GM12878 (cell line): ENCODE results near the gene PAQR5. TPM values are rescaled to one million over a fixed set of nuclear protein-coding genes. Genes with fewer than 3 reads are reported as not detected.

Source experiments
- ATAC-seq: fragments of 200-7000 bp; cut with Tn5 transposase; 3 replicates; pipeline ENCODE4 v1.9.1; 2020; ENCODE audit warnings: mild to moderate bottlenecking, moderate library complexity
- BruUV-seq: library from RNA; stranded (reverse); fragments of 400-500 nt; replicated peaks from 2 replicates; lab custom pipeline; 2021; lab: Mats Ljungman, UMichigan
- CTCF ChIA-PET: fragments of 300-600 bp; sonication (Branson Sonifier 250); formaldehyde crosslinking; extraction: SDS; loops from one replicate; lab custom pipeline; 2021; ENCODE audit warnings: inconsistent platforms; lab: Yijun Ruan, JAX
- POLR2A ChIA-PET: fragments of 350-600 bp; formaldehyde crosslinking; extraction: SDS; loops from one replicate; lab custom pipeline; 2021; ENCODE audit warnings: inconsistent platforms; lab: Charles Lee
- RAD21 ChIA-PET: fragments of 300-600 bp; sonication (Branson Sonifier 250); formaldehyde crosslinking; loops from one replicate; lab custom pipeline; 2023; ENCODE audit warnings: antibody characterized with exemption; ENCODE audit not compliant: unreplicated experiment; lab: Charles Lee
- SMC1A ChIA-PET: fragments of 300-600 bp; sonication (Branson Sonifier 250); formaldehyde crosslinking; loops from one replicate; lab custom pipeline; 2023; ENCODE audit not compliant: unreplicated experiment, uncharacterized antibody; lab: Charles Lee
- DNase-seq: peaks from one replicate; pipeline ENCODE4 v3.0.0-alpha.2; 2011; ENCODE audit warnings: low read depth, low spot score
- FAIRE-seq: peaks from 3 replicates; lab custom pipeline; 2011; peaks lifted over from hg19 to GRCh38; lab: Jason Lieb, UNC
- H2AFZ ChIP-seq: 2 replicates; pipeline ENCODE4 v1.6.0; 2011; ENCODE audit warnings: low read depth, low read length, control low read depth; ENCODE audit not compliant: control insufficient read depth
- H3K27ac ChIP-seq: 2 replicates; pipeline ENCODE4 v1.5.1; 2011; ENCODE audit warnings: control low read depth; ENCODE audit not compliant: control insufficient read depth, insufficient read depth
- H3K27me3 ChIP-seq, 2 experiments: replicated peaks in 1 of 2; 2 replicates each; pipeline versions ENCODE4 v1.6.0 to v1.6.1; 2011; ENCODE audit warnings: low read length in 1 of 2; ENCODE audit not compliant: control insufficient read depth in 2 of 2, insufficient read depth in 2 of 2
- H3K36me3 ChIP-seq, 2 experiments: 2 replicates each; pipeline ENCODE4 v1.5.1; 2011; ENCODE audit warnings: low read length in 1 of 2; ENCODE audit not compliant: control insufficient read depth in 2 of 2, insufficient read depth in 2 of 2
- H3K4me1 ChIP-seq: 2 replicates; pipeline ENCODE4 v1.6.1; 2011; ENCODE audit warnings: mild to moderate bottlenecking, low read length, moderate library complexity, mixed read lengths; ENCODE audit not compliant: control insufficient read depth, insufficient read depth
- H3K4me2 ChIP-seq: 2 replicates; pipeline ENCODE4 v1.6.0; 2011; ENCODE audit warnings: control low read depth; ENCODE audit not compliant: control insufficient read depth, insufficient read depth
- H3K4me3 ChIP-seq: fragments of 200-600 bp; sonication (generic); 2 replicates; pipeline ENCODE4 v1.5.1; 2016
- H3K79me2 ChIP-seq: 2 replicates; pipeline ENCODE4 v1.6.0; 2011; ENCODE audit warnings: low read length; ENCODE audit not compliant: control insufficient read depth, insufficient read depth
- H3K9ac ChIP-seq: 2 replicates; pipeline ENCODE4 v1.8.0; 2011; ENCODE audit warnings: low read length, control low read depth, mixed read lengths; ENCODE audit not compliant: control insufficient read depth, insufficient read depth
- H3K9me3 ChIP-seq: replicated peaks from 3 replicates; pipeline ENCODE4 v1.5.1; 2011; ENCODE audit warnings: mild to moderate bottlenecking, low read length; ENCODE audit not compliant: control insufficient read depth, insufficient read depth
- H4K20me1 ChIP-seq: 2 replicates; pipeline ENCODE4 v1.6.0; 2011; ENCODE audit not compliant: control insufficient read depth, insufficient read depth
- BCL11A ChIP-seq: IDR thresholded peaks from 2 replicates; pipeline ENCODE4 v1.6.1; 2011; ENCODE audit warnings: low read depth, low read length
- EP300 ChIP-seq, 2 experiments: fragments of 150-350 bp in 1 of 2; IDR thresholded peaks; 2 replicates each; pipeline ENCODE4 v1.6.1; 2011 to 2012; ENCODE audit warnings: low read depth in 2 of 2, low read length in 2 of 2, borderline replicate concordance in 1 of 2, improper control_type of control experiment in 1 of 2, inconsistent platforms in 1 of 2; ENCODE audit not compliant: control insufficient read depth in 1 of 2
- GATAD2B ChIP-seq: fragments of 450-650 bp; conservative IDR thresholded peaks from 2 replicates; pipeline ENCODE4 v1.6.1; 2017; ENCODE audit warnings: low read depth, mild to moderate bottlenecking, moderate library complexity
- HDGF ChIP-seq: fragments of 450-650 bp; IDR thresholded peaks from 2 replicates; pipeline ENCODE4 v1.6.1; 2016; ENCODE audit warnings: antibody characterized with exemption
- IKZF1 ChIP-seq: fragments of 450-650 bp; conservative IDR thresholded peaks from 2 replicates; pipeline ENCODE4 v1.6.1; 2017; ENCODE audit warnings: antibody characterized with exemption, mild to moderate bottlenecking
- KDM1A ChIP-seq: fragments of 200-600 bp; sonication (generic); IDR thresholded peaks from 2 replicates; pipeline ENCODE4 v1.6.1; 2016; ENCODE audit warnings: borderline replicate concordance
- LARP7 ChIP-seq: fragments of 450-650 bp; IDR thresholded peaks from 2 replicates; pipeline ENCODE4 v1.6.1; 2017; ENCODE audit warnings: mild to moderate bottlenecking
- NFIC ChIP-seq: IDR thresholded peaks from 2 replicates; pipeline ENCODE4 v1.6.1; 2012; ENCODE audit warnings: low read depth, mild to moderate bottlenecking, inconsistent platforms, low read length, moderate library complexity
- NR2C2 ChIP-seq: IDR thresholded peaks from 2 replicates; pipeline ENCODE4 v1.6.1; 2011; ENCODE audit warnings: borderline replicate concordance, low read depth; ENCODE audit not compliant: control insufficient read depth, insufficient read length
- RAD51 ChIP-seq: fragments of 450-650 bp; IDR thresholded peaks from 2 replicates; pipeline ENCODE4 v1.6.1; 2016; ENCODE audit warnings: moderate library complexity, mild to moderate bottlenecking, inconsistent platforms
- REST ChIP-seq: IDR thresholded peaks from 2 replicates; pipeline ENCODE4 v1.6.1; 2012; ENCODE audit warnings: mild to moderate bottlenecking, low read depth, low read length
- SMAD5 ChIP-seq: IDR thresholded peaks from 2 replicates; pipeline ENCODE4 v1.6.1; 2016; ENCODE audit warnings: antibody characterized with exemption, low read depth
- SP1 ChIP-seq: IDR thresholded peaks from one replicate; pipeline ENCODE4 v1.6.1; 2011; ENCODE audit warnings: low read depth, low read length
- TCF12 ChIP-seq: IDR thresholded peaks from 2 replicates; pipeline ENCODE4 v1.6.1; 2011; ENCODE audit warnings: low read depth, mild to moderate bottlenecking, low read length
- ZNF274 ChIP-seq: IDR thresholded peaks from one replicate; pipeline ENCODE4 v1.8.0; 2011; ENCODE audit not compliant: insufficient read length, insufficient read depth
- WGBS: methylation state at CpG from one replicate; pipeline ENCODE4 v1.1.6; 2016; ENCODE audit warnings: low lambda C conversion rate; ENCODE audit not compliant: insufficient replicate concordance, insufficient coverage; ENCODE audit errors: missing lambda C conversion rate; 5-methylcytosine and 5-hydroxymethylcytosine counted together
- in situ Hi-C: fragments of 300-500 bp; cut with MboI; formaldehyde crosslinking; loops from 9 replicates; pipeline ENCODE4 v1.14.3; 2018; ENCODE audit warnings: mixed read lengths
- intact Hi-C: fragments of 100-400 bp; cut with micrococcal nuclease; formaldehyde crosslinking; loops from one replicate; pipeline ENCODE4 v1.14.2; 2022; ENCODE audit not compliant: unreplicated experiment
- polyA plus RNA-seq, 11 experiments: library from polyadenylated mRNA; depleted of rRNA in 4 of 11; unstranded in 6 of 11; stranded (reverse) in 5 of 11; fragments of >200 nt; fragmentation: Nextera tagmentation in 4 of 11; fragmentation: Illumina TruSeq in 1 of 11; extraction: Ambion mirVana in 4 of 11; extraction: Trizol in 1 of 11; gene quantifications; 1 replicate in 1 of 11; 2 replicates in 10 of 11; pipeline versions ENCODE4 v1.2.1 to v1.2.3, GENCODE V29; 2011 to 2016; ENCODE audit warnings: inconsistent platforms in 2 of 11, missing spikeins in 2 of 11, low read depth in 1 of 11
- total RNA-seq, 4 experiments: library from RNA; depleted of rRNA in 3 of 4; stranded (reverse); fragments of >200 nt in 3 of 4; fragmentation: Illumina TruSeq in 1 of 4; extraction: Trizol in 1 of 4; gene quantifications; 2 replicates each; pipeline versions ENCODE4 v1.2.1 to v1.2.3, GENCODE V29; 2013 to 2021
- TF ChIP-seq, protein P1 (sequence below): fragments of 450-650 bp; IDR thresholded peaks from 2 replicates; pipeline ENCODE4 v1.6.1; 2016; ENCODE audit warnings: mild to moderate bottlenecking

The PAQR5 gene
- total and polyA plus RNA-seq, 10 of the 15 experiments (the other 5 are each of a cell fraction or from before 2014, with no cell fraction given), result 0.02 to 0.03 TPM; not detected in 8

- 22% methylated on average over 16 of the region's 16 CpGs for WGBS
- CTCF ChIA-PET, result no interaction called here
- SMC1A ChIA-PET, result no interaction called here
- TF ChIP-seq, protein P1, sequence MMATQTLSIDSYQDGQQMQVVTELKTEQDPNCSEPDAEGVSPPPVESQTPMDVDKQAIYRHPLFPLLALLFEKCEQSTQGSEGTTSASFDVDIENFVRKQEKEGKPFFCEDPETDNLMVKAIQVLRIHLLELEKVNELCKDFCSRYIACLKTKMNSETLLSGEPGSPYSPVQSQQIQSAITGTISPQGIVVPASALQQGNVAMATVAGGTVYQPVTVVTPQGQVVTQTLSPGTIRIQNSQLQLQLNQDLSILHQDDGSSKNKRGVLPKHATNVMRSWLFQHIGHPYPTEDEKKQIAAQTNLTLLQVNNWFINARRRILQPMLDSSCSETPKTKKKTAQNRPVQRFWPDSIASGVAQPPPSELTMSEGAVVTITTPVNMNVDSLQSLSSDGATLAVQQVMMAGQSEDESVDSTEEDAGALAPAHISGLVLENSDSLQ, result no peak
- TF ChIP-seq SP1, result no peak
- no peak for TF ChIP-seq IKZF1
- no peak for TF ChIP-seq TCF12
- no peak for TF ChIP-seq NR2C2
- no peak for TF ChIP-seq GATAD2B
- TF ChIP-seq LARP7, result no peak
- no peak for TF ChIP-seq BCL11A
- no peak for TF ChIP-seq NFIC
- no peak for TF ChIP-seq HDGF
- no peak for TF ChIP-seq KDM1A
- TF ChIP-seq SMAD5, result no peak
- TF ChIP-seq ZNF274, result no peak
- no peak for TF ChIP-seq RAD51
- TF ChIP-seq REST, result no peak
- no peak for TF ChIP-seq EP300 (IDR thresholded peaks at IDR 0.05; ENCODE audit: borderline replicate concordance in 1 of 2, control insufficient read depth in 1 of 2, low read depth in 2 of 2, low read length in 2 of 2)
- TF ChIP-seq, all 136 proteins: peak for 0
- Histone ChIP-seq H3K4me3 (no peak overlapping the region), H4K20me1 (no peaks in the 10 kb centered on the region), H3K9ac (no peak overlapping the region), H3K4me1 (no peaks in the 10 kb centered on the region), H3K4me2 (no peak overlapping the region), H2AFZ (no peak overlapping the region), H3K36me3 (no peaks in the 10 kb centered on the region), H3K79me2 (no peaks in the 10 kb centered on the region), H3K9me3 (no peaks in the 10 kb centered on the region), H3K27me3 (peaks cover 5 to 11% of the 10 kb centered on the region in 2 experiments), H3K27ac (no peak overlapping the region)
- no peak for DNase-seq
- in situ Hi-C loops, result no loop called here
- ChIA-PET POLR2A (no interaction called here), RAD21 (interaction anchor here (1.2 kb wide), 1 partner anchor 10 kb away, joined by 3 read pairs; no protein-coding TSS in a partner anchor)
- no TSS peak for BruUV-seq
- intact Hi-C loops, result no loop called here
- no peak for FAIRE-seq
- ATAC-seq, result no peak
Measured at GRCh38 chr15:69299451-69299886, 757 bp downstream of the PAQR5 start.
